ENCODE measurements around the gene UBASH3A.
A peak's percentile ranks its signal among the peaks of the same experiment; 100 is the strongest.

The UBASH3A gene

GRCh38 chr21:42379426-42380215, 24.1 kb upstream of the UBASH3A start:
- Histone ChIP-seq H3K9me3 (ENCODE audit: control extremely low read depth in 1 of 5, control insufficient read depth in 4 of 5, insufficient read depth in 2 of 5, low read depth in 1 of 5, low read length in 4 of 5) (peaks cover 2 to 17% (median 10%) of the 10 kb centered on the region in 5 experiments), H3K4me1 (ENCODE audit: control extremely low read depth in 1 of 4, control insufficient read depth in 4 of 4, insufficient read depth in 4 of 4, low read length in 3 of 4) (no peaks in the 10 kb centered on the region), H3K27me3 (replicated peaks in 2 of 5; ENCODE audit: control insufficient read depth in 4 of 5, insufficient read depth in 5 of 5, low read length in 4 of 5) (peaks cover 0 to 3% (median 0%) of the 10 kb centered on the region in 5 experiments), H3K4me3 (ENCODE audit: control insufficient read depth in 1 of 7, extremely low read depth in 1 of 7, insufficient read depth in 4 of 7, low read depth in 2 of 7, low read length in 6 of 7) (no peak overlapping the region), H3K36me3 (ENCODE audit: control insufficient read depth in 4 of 4, insufficient read depth in 4 of 4, low read length in 3 of 4) (no peaks in the 10 kb centered on the region), H3K27ac (ENCODE audit: insufficient read depth in 1 of 2, low read depth in 1 of 2, low read length in 2 of 2, poor library complexity in 1 of 2, severe bottlenecking in 2 of 2) (no peak overlapping the region)
- 86% methylated on average over 16 of the region's 17 CpGs for WGBS (ENCODE audit: insufficient coverage)
- POLR2A ChIA-PET: no interaction called here
- DNase-seq: peak in 1 of 3 donors; percentile 38
- CTCF ChIA-PET: no interaction called here

- WGBS (ENCODE audit: insufficient coverage): 83% methylated on average over 1 of the region's 1 CpG
Measured at GRCh38 chr21:42381347-42381984, 22.2 kb upstream of the UBASH3A start.

GRCh38 chr21:42382915-42383314, 20.8 kb upstream of the UBASH3A start:
- ChIA-PET CTCF (no interaction called here), POLR2A (interaction anchor here (0.6 kb wide), 1 partner anchor 760 kb away, joined by 3 read pairs; no protein-coding TSS in a partner anchor)
- Histone ChIP-seq H3K9me3 (ENCODE audit: control extremely low read depth in 1 of 5, control insufficient read depth in 4 of 5, insufficient read depth in 2 of 5, low read depth in 1 of 5, low read length in 4 of 5) (peaks cover 2 to 17% (median 10%) of the 10 kb centered on the region in 5 experiments), H3K4me1 (ENCODE audit: control extremely low read depth in 1 of 4, control insufficient read depth in 4 of 4, insufficient read depth in 4 of 4, low read length in 3 of 4) (peaks cover 5 to 12% (median 10%) of the 10 kb centered on the region in 4 experiments), H3K27ac (ENCODE audit: insufficient read depth in 1 of 2, low read depth in 1 of 2, low read length in 2 of 2, poor library complexity in 1 of 2, severe bottlenecking in 2 of 2) (no peak overlapping the region), H3K4me3 (ENCODE audit: control insufficient read depth in 1 of 7, extremely low read depth in 1 of 7, insufficient read depth in 4 of 7, low read depth in 2 of 7, low read length in 6 of 7) (no peak overlapping the region), H3K27me3 (replicated peaks in 2 of 5; ENCODE audit: control insufficient read depth in 4 of 5, insufficient read depth in 5 of 5, low read length in 4 of 5) (no peaks in the 10 kb centered on the region), H3K36me3 (ENCODE audit: control insufficient read depth in 4 of 4, insufficient read depth in 4 of 4, low read length in 3 of 4) (no peaks in the 10 kb centered on the region)
- 98% methylated on average over 6 of the region's 6 CpGs for WGBS (ENCODE audit: insufficient coverage)
- no peak for DNase-seq

More at GRCh38 chr21:42381347-42381984, 22.2 kb upstream of the UBASH3A start:
- Histone ChIP-seq H3K27ac (ENCODE audit: insufficient read depth in 1 of 2, low read depth in 1 of 2, low read length in 2 of 2, poor library complexity in 1 of 2, severe bottlenecking in 2 of 2) (no peak overlapping the region), H3K4me1 (ENCODE audit: control extremely low read depth in 1 of 4, control insufficient read depth in 4 of 4, insufficient read depth in 4 of 4, low read length in 3 of 4) (no peaks in the 10 kb centered on the region), H3K4me3 (ENCODE audit: control insufficient read depth in 1 of 7, extremely low read depth in 1 of 7, insufficient read depth in 4 of 7, low read depth in 2 of 7, low read length in 6 of 7) (no peak overlapping the region), H3K9me3 (ENCODE audit: control extremely low read depth in 1 of 5, control insufficient read depth in 4 of 5, insufficient read depth in 2 of 5, low read depth in 1 of 5, low read length in 4 of 5) (peaks cover 2 to 17% (median 10%) of the 10 kb centered on the region in 5 experiments), H3K36me3 (ENCODE audit: control insufficient read depth in 4 of 4, insufficient read depth in 4 of 4, low read length in 3 of 4) (no peaks in the 10 kb centered on the region), H3K27me3 (replicated peaks in 2 of 5; ENCODE audit: control insufficient read depth in 4 of 5, insufficient read depth in 5 of 5, low read length in 4 of 5) (peaks cover 0 to under 1% (median 0%) of the 10 kb centered on the region in 5 experiments)
- DNase-seq: peak; percentile 24 to 52 (median 39)
- CTCF ChIA-PET: interaction anchor here (0.7 to 1.4 kb wide), 4 partner anchors 8 to 20 kb away, joined by 3 to 5 read pairs (median 3); no protein-coding TSS in a partner anchor
- POLR2A ChIA-PET: no interaction called here

GRCh38 chr21:42383331-42383730, 20.4 kb upstream of the UBASH3A start:
- H3K27ac ChIP-seq (ENCODE audit: insufficient read depth in 1 of 2, low read depth in 1 of 2, low read length in 2 of 2, poor library complexity in 1 of 2, severe bottlenecking in 2 of 2): no peak overlapping the region
- CTCF ChIA-PET: no interaction called here
- 84% methylated on average over 6 of the region's 6 CpGs for WGBS (ENCODE audit: insufficient coverage)

GRCh38 chr21:42384156-42384945, 19.4 kb upstream of the UBASH3A start:
- peaks cover 2 to 17% (median 10%) of the 10 kb centered on the region in 5 experiments for H3K9me3 ChIP-seq (ENCODE audit: control extremely low read depth in 1 of 5, control insufficient read depth in 4 of 5, insufficient read depth in 2 of 5, low read depth in 1 of 5, low read length in 4 of 5)
- ChIA-PET POLR2A (interaction anchor here (0.6 kb wide), 1 partner anchor 160 kb away, joined by 4 read pairs; no protein-coding TSS in a partner anchor), CTCF (interaction anchor here (1.3 to 1.4 kb wide), 2 partner anchors 18 to 20 kb away, joined by 3 read pairs; partner anchors contain the start of gene UBASH3A)
- no peaks in the 10 kb centered on the region for H3K27me3 ChIP-seq (replicated peaks in 2 of 5; ENCODE audit: control insufficient read depth in 4 of 5, insufficient read depth in 5 of 5, low read length in 4 of 5)
- no peaks in the 10 kb centered on the region for H3K36me3 ChIP-seq (ENCODE audit: control insufficient read depth in 4 of 4, insufficient read depth in 4 of 4, low read length in 3 of 4)
- peaks cover 10 to 21% (median 19%) of the 10 kb centered on the region in 4 experiments for H3K4me1 ChIP-seq (ENCODE audit: control extremely low read depth in 1 of 4, control insufficient read depth in 4 of 4, insufficient read depth in 4 of 4, low read length in 3 of 4)
- whole genome bisulfite sequencing (ENCODE audit: insufficient coverage): 94% methylated on average over 6 of the region's 8 CpGs
- DNase-seq: no peak
- H3K4me3 ChIP-seq (ENCODE audit: control insufficient read depth in 1 of 7, extremely low read depth in 1 of 7, insufficient read depth in 4 of 7, low read depth in 2 of 7, low read length in 6 of 7): no peak overlapping the region
- no peak overlapping the region for H3K27ac ChIP-seq (ENCODE audit: insufficient read depth in 1 of 2, low read depth in 1 of 2, low read length in 2 of 2, poor library complexity in 1 of 2, severe bottlenecking in 2 of 2)

More at GRCh38 chr21:42383331-42383730, 20.4 kb upstream of the UBASH3A start:
- Histone ChIP-seq H3K4me1 (ENCODE audit: control extremely low read depth in 1 of 4, control insufficient read depth in 4 of 4, insufficient read depth in 4 of 4, low read length in 3 of 4) (peaks cover 8 to 16% (median 11%) of the 10 kb centered on the region in 4 experiments), H3K36me3 (ENCODE audit: control insufficient read depth in 4 of 4, insufficient read depth in 4 of 4, low read length in 3 of 4) (no peaks in the 10 kb centered on the region), H3K4me3 (ENCODE audit: control insufficient read depth in 1 of 7, extremely low read depth in 1 of 7, insufficient read depth in 4 of 7, low read depth in 2 of 7, low read length in 6 of 7) (no peak overlapping the region), H3K9me3 (ENCODE audit: control extremely low read depth in 1 of 5, control insufficient read depth in 4 of 5, insufficient read depth in 2 of 5, low read depth in 1 of 5, low read length in 4 of 5) (peaks cover 2 to 17% (median 10%) of the 10 kb centered on the region in 5 experiments), H3K27me3 (replicated peaks in 2 of 5; ENCODE audit: control insufficient read depth in 4 of 5, insufficient read depth in 5 of 5, low read length in 4 of 5) (no peaks in the 10 kb centered on the region)
- POLR2A ChIA-PET: no interaction called here
- no peak for DNase-seq

- Histone ChIP-seq H3K27me3 (replicated peaks in 2 of 5; ENCODE audit: control insufficient read depth in 4 of 5, insufficient read depth in 5 of 5, low read length in 4 of 5) (no peaks in the 10 kb centered on the region), H3K4me1 (ENCODE audit: control extremely low read depth in 1 of 4, control insufficient read depth in 4 of 4, insufficient read depth in 4 of 4, low read length in 3 of 4) (peaks cover 15 to 28% (median 25%) of the 10 kb centered on the region in 4 experiments), H3K4me3 (ENCODE audit: control insufficient read depth in 1 of 7, extremely low read depth in 1 of 7, insufficient read depth in 4 of 7, low read depth in 2 of 7, low read length in 6 of 7) (no peak overlapping the region), H3K36me3 (ENCODE audit: control insufficient read depth in 4 of 4, insufficient read depth in 4 of 4, low read length in 3 of 4) (no peaks in the 10 kb centered on the region), H3K27ac (ENCODE audit: insufficient read depth in 1 of 2, low read depth in 1 of 2, low read length in 2 of 2, poor library complexity in 1 of 2, severe bottlenecking in 2 of 2) (no peak overlapping the region), H3K9me3 (ENCODE audit: control extremely low read depth in 1 of 5, control insufficient read depth in 4 of 5, insufficient read depth in 2 of 5, low read depth in 1 of 5, low read length in 4 of 5) (peaks cover 2 to 17% (median 10%) of the 10 kb centered on the region in 5 experiments)
- CTCF ChIA-PET: interaction anchor here (1.3 to 1.4 kb wide), 2 partner anchors 18 to 19 kb away, joined by 3 read pairs; partner anchors contain the start of gene UBASH3A
- WGBS (ENCODE audit: insufficient coverage): 93% methylated on average over 2 of the region's 2 CpGs
- DNase-seq: peak in 1 of 3 donors; percentile 26
- POLR2A ChIA-PET: no interaction called here
Measured at GRCh38 chr21:42384989-42385388, 18.7 kb upstream of the UBASH3A start.

All from common myeloid progenitor, CD34-positive (primary cell).